Neuronal stem cell (in vitro differentiated cells): ENCODE data around the gene PODXL2.

ENCODE experiments used
- DNase-seq: peaks from one replicate; pipeline ENCODE4 v3.0.0-alpha.2; 2013; ENCODE audit warnings: low spot score
- H2AFZ ChIP-seq: one replicate; pipeline ENCODE4 v1.6.1; 2013; ENCODE audit warnings: mild to moderate bottlenecking, low read length, inconsistent platforms
- H2AK5ac ChIP-seq: 2 replicates; pipeline ENCODE4 v1.6.1; 2013; ENCODE audit warnings: low read depth, mild to moderate bottlenecking, inconsistent platforms, low read length, moderate library complexity, mixed read lengths
- H2BK120ac ChIP-seq: 2 replicates; pipeline ENCODE4 v1.6.1; 2013; ENCODE audit warnings: low read depth, mild to moderate bottlenecking, inconsistent platforms, low read length, moderate library complexity, mixed read lengths
- H2BK12ac ChIP-seq: one replicate; pipeline ENCODE4 v1.6.1; 2013; ENCODE audit warnings: low read length, inconsistent platforms
- H2BK15ac ChIP-seq: 2 replicates; pipeline ENCODE4 v1.6.1; 2013; ENCODE audit warnings: mild to moderate bottlenecking, low read length, inconsistent platforms, mixed read lengths
- H2BK5ac ChIP-seq: one replicate; pipeline ENCODE4 v1.6.1; 2013; ENCODE audit warnings: inconsistent platforms, mild to moderate bottlenecking, low read length, moderate library complexity
- H3K14ac ChIP-seq: one replicate; pipeline ENCODE4 v1.6.1; 2013; ENCODE audit warnings: low read length, inconsistent platforms
- H3K18ac ChIP-seq: 2 replicates; pipeline ENCODE4 v1.6.1; 2013; ENCODE audit warnings: low read length, inconsistent platforms
- H3K23ac ChIP-seq: 2 replicates; pipeline ENCODE4 v1.6.1; 2013; ENCODE audit warnings: low read depth, mild to moderate bottlenecking, mixed read lengths, low read length, inconsistent platforms; ENCODE audit not compliant: poor library complexity
- H3K27ac ChIP-seq: replicated peaks from 3 replicates; pipeline ENCODE4 v1.5.1; 2013; ENCODE audit warnings: low read length, inconsistent platforms
- H3K27me3 ChIP-seq, 3 experiments: 2 replicates each; pipeline ENCODE4 v1.6.1; 2013; ENCODE audit warnings: low read length in 3 of 3, mild to moderate bottlenecking in 2 of 3, inconsistent platforms in 1 of 3, low read depth in 1 of 3, mixed read lengths in 1 of 3, moderate library complexity in 1 of 3; ENCODE audit not compliant: control insufficient read depth in 3 of 3, insufficient read depth in 3 of 3
- H3K36me3 ChIP-seq, 2 donors: replicated peaks in 1 of 2; 2 replicates each; pipeline ENCODE4 v1.6.1; 2013; ENCODE audit warnings: low read length in 2 of 2; ENCODE audit not compliant: control insufficient read depth in 2 of 2, insufficient read depth in 2 of 2
- H3K4ac ChIP-seq: 2 replicates; pipeline ENCODE4 v1.6.1; 2013; ENCODE audit warnings: inconsistent platforms, mild to moderate bottlenecking, low read length, moderate library complexity
- H3K4me1 ChIP-seq, 2 donors: 1 replicate in 1 of 2; 2 replicates in 1 of 2; pipeline ENCODE4 v1.6.1; 2013; ENCODE audit warnings: low read length in 2 of 2, low read depth in 1 of 2; ENCODE audit not compliant: control insufficient read depth in 2 of 2, insufficient read depth in 1 of 2
- H3K4me2 ChIP-seq: one replicate; pipeline ENCODE4 v1.6.1; 2013; ENCODE audit warnings: mild to moderate bottlenecking, low read length, inconsistent platforms; ENCODE audit not compliant: insufficient read depth, poor library complexity, severe bottlenecking
- H3K4me3 ChIP-seq, 2 donors: 2 replicates each; pipeline ENCODE4 v1.5.1; 2013; ENCODE audit warnings: low read length in 2 of 2, mild to moderate bottlenecking in 2 of 2, inconsistent platforms in 1 of 2, moderate library complexity in 1 of 2
- H3K79me1 ChIP-seq: one replicate; pipeline ENCODE4 v1.6.1; 2013; ENCODE audit warnings: low read depth, mild to moderate bottlenecking, inconsistent platforms, low read length, moderate library complexity
- H3K9ac ChIP-seq: one replicate; pipeline ENCODE4 v1.6.1; 2013; ENCODE audit warnings: mild to moderate bottlenecking, low read depth, low read length, inconsistent platforms; ENCODE audit not compliant: poor library complexity
- H3K9me3 ChIP-seq, 2 donors: replicated peaks in 1 of 2; 2 replicates each; pipeline versions ENCODE3 to v1.6.1; 2013; ENCODE audit warnings: low read length in 2 of 2, mild to moderate bottlenecking in 2 of 2, inconsistent platforms in 1 of 2, low read depth in 1 of 2, mixed read lengths in 1 of 2, moderate library complexity in 1 of 2; ENCODE audit not compliant: control insufficient read depth in 2 of 2, insufficient read depth in 1 of 2
- H4K8ac ChIP-seq: one replicate; pipeline ENCODE4 v1.6.1; 2013; ENCODE audit warnings: low read depth, mild to moderate bottlenecking, inconsistent platforms, low read length, moderate library complexity
- H4K91ac ChIP-seq: one replicate; pipeline ENCODE4 v1.6.1; 2013; ENCODE audit warnings: low read length, low read depth, mild to moderate bottlenecking, inconsistent platforms; ENCODE audit not compliant: poor library complexity
- WGBS, 2 donors: extraction: QIAGEN DNeasy Blood & Tissue Kit; methylation state at CpG; one replicate each; pipeline ENCODE4 v1.1.7; 2013; ENCODE audit warnings: missing lambda C conversion rate in 2 of 2, mixed read lengths in 1 of 2; ENCODE audit not compliant: insufficient read length in 2 of 2, insufficient replicate concordance in 1 of 2; ENCODE audit errors: extremely low coverage in 2 of 2; 5-methylcytosine and 5-hydroxymethylcytosine counted together

PODXL2 gene

GRCh38 chr3:127718245-127718915 is 89.4 kb downstream of the PODXL2 start:
- no peak overlapping the region for H3K18ac ChIP-seq
- H3K4me1 ChIP-seq: peaks cover 4 to 24% of the 10 kb centered on the region in 2 donors
- no peak overlapping the region for H3K4ac ChIP-seq
- no peak overlapping the region for H3K4me3 ChIP-seq
- no peak overlapping the region for H3K14ac ChIP-seq
- H4K8ac ChIP-seq: no peak overlapping the region
- H3K27me3 ChIP-seq: peaks cover 0 to 41% (median 0%) of the 10 kb centered on the region in 3 experiments
- no peak overlapping the region for H2AFZ ChIP-seq
- no peak overlapping the region for H2BK15ac ChIP-seq
- no peaks in the 10 kb centered on the region for H3K79me1 ChIP-seq
- H2BK120ac ChIP-seq: no peak overlapping the region
- no CpG with 5 or more reads among the region's 7 CpGs for WGBS, 2 donors
- H3K27ac ChIP-seq: no peak overlapping the region
- no peak overlapping the region for H2BK12ac ChIP-seq
- H2AK5ac ChIP-seq: peak overlapping the region; percentile 27
- no peak overlapping the region for H4K91ac ChIP-seq
- H2BK5ac ChIP-seq: no peak overlapping the region
- no peak overlapping the region for H3K9ac ChIP-seq
- no peaks in the 10 kb centered on the region for H3K36me3 ChIP-seq
- H3K9me3 ChIP-seq: no peaks in the 10 kb centered on the region
- H3K23ac ChIP-seq: no peak overlapping the region
- no peak for DNase-seq
- no peak overlapping the region for H3K4me2 ChIP-seq

- no peak for DNase-seq
Observed at GRCh38 chr3:127718916-127719290, 89.9 kb downstream of the PODXL2 start.

GRCh38 chr3:127719369-127719768 is 90.4 kb downstream of the PODXL2 start:
- H2BK12ac ChIP-seq: no peak overlapping the region
- peaks cover 3 to 16% of the 10 kb centered on the region in 2 donors for H3K4me1 ChIP-seq
- H2BK5ac ChIP-seq: no peak overlapping the region
- no peak overlapping the region for H2AK5ac ChIP-seq
- no peak overlapping the region for H3K4ac ChIP-seq
- H3K4me3 ChIP-seq: no peak overlapping the region
- H3K27me3 ChIP-seq: peaks cover 0 to 44% (median 0%) of the 10 kb centered on the region in 3 experiments
- H3K14ac ChIP-seq: no peak overlapping the region
- no peaks in the 10 kb centered on the region for H3K79me1 ChIP-seq
- no peaks in the 10 kb centered on the region for H3K36me3 ChIP-seq
- DNase-seq: no peak
- no peak overlapping the region for H3K18ac ChIP-seq
- H2BK15ac ChIP-seq: no peak overlapping the region
- no peak overlapping the region for H3K23ac ChIP-seq
- no peak overlapping the region for H2BK120ac ChIP-seq
- H4K8ac ChIP-seq: no peak overlapping the region
- H4K91ac ChIP-seq: no peak overlapping the region
- H3K27ac ChIP-seq: no peak overlapping the region
- no peak overlapping the region for H3K9ac ChIP-seq
- H3K4me2 ChIP-seq: no peak overlapping the region
- WGBS, 2 donors: no CpG with 5 or more reads among the region's 8 CpGs
- H3K9me3 ChIP-seq: no peaks in the 10 kb centered on the region
- H2AFZ ChIP-seq: no peak overlapping the region

More at GRCh38 chr3:127718916-127719290, 89.9 kb downstream of the PODXL2 start:
- H2BK15ac ChIP-seq: no peak overlapping the region
- no CpG with 5 or more reads among the region's 3 CpGs for WGBS, 2 donors
- H2BK12ac ChIP-seq: no peak overlapping the region
- H3K14ac ChIP-seq: no peak overlapping the region
- peaks cover 4 to 19% of the 10 kb centered on the region in 2 donors for H3K4me1 ChIP-seq
- H3K9me3 ChIP-seq: no peaks in the 10 kb centered on the region
- no peak overlapping the region for H3K4ac ChIP-seq
- H4K8ac ChIP-seq: no peak overlapping the region
- no peak overlapping the region for H3K27ac ChIP-seq
- H3K79me1 ChIP-seq: no peaks in the 10 kb centered on the region
- H3K36me3 ChIP-seq: no peaks in the 10 kb centered on the region
- peaks cover 0 to 41% (median 0%) of the 10 kb centered on the region in 3 experiments for H3K27me3 ChIP-seq
- H4K91ac ChIP-seq: no peak overlapping the region
- no peak overlapping the region for H3K4me2 ChIP-seq
- no peak overlapping the region for H3K9ac ChIP-seq
- H2BK120ac ChIP-seq: no peak overlapping the region
- H2AFZ ChIP-seq: no peak overlapping the region
- no peak overlapping the region for H2BK5ac ChIP-seq
- no peak overlapping the region for H3K23ac ChIP-seq
- no peak overlapping the region for H2AK5ac ChIP-seq
- no peak overlapping the region for H3K18ac ChIP-seq
- no peak overlapping the region for H3K4me3 ChIP-seq

GRCh38 chr3:127720161-127720823 is 91.3 kb downstream of the PODXL2 start:
- H4K8ac ChIP-seq: no peak overlapping the region
- H3K23ac ChIP-seq: no peak overlapping the region
- no CpG with 5 or more reads among the region's 15 CpGs for WGBS, 2 donors
- no peak overlapping the region for H4K91ac ChIP-seq
- no peak overlapping the region for H3K9ac ChIP-seq
- no peak overlapping the region for H2BK15ac ChIP-seq
- no peak overlapping the region for H2BK5ac ChIP-seq
- no peaks in the 10 kb centered on the region for H3K9me3 ChIP-seq
- H2BK12ac ChIP-seq: no peak overlapping the region
- H3K36me3 ChIP-seq: no peaks in the 10 kb centered on the region
- H3K4me3 ChIP-seq: no peak overlapping the region
- H3K79me1 ChIP-seq: no peaks in the 10 kb centered on the region
- no peak overlapping the region for H3K4ac ChIP-seq
- peaks cover 0 to 44% (median 0%) of the 10 kb centered on the region in 3 experiments for H3K27me3 ChIP-seq
- no peak overlapping the region for H3K14ac ChIP-seq
- no peak overlapping the region for H3K4me2 ChIP-seq
- no peak overlapping the region for H2BK120ac ChIP-seq
- no peak overlapping the region for H3K27ac ChIP-seq
- H2AFZ ChIP-seq: no peak overlapping the region
- no peak for DNase-seq
- H3K4me1 ChIP-seq: peaks cover 3 to 15% of the 10 kb centered on the region in 2 donors
- no peak overlapping the region for H2AK5ac ChIP-seq
- H3K18ac ChIP-seq: no peak overlapping the region
